Dermis blood vessel endothelial cell (primary cell): ENCODE measurements around the gene KPTN. TPM values are rescaled to one million over a fixed set of nuclear protein-coding genes. Genes with fewer than 3 reads are reported as not detected.

ENCODE experiments used
- DNase-seq: peaks from one replicate; pipeline ENCODE4 v3.0.0; 2010
- total RNA-seq: library from RNA; depleted of rRNA; stranded (reverse); fragments of >200 nt; gene quantifications from 2 replicates; pipeline ENCODE4 v1.2.3, GENCODE V29; 2014

The KPTN gene
- total RNA-seq = 4.3 and 6.7 TPM in 2 replicates

DNA sequence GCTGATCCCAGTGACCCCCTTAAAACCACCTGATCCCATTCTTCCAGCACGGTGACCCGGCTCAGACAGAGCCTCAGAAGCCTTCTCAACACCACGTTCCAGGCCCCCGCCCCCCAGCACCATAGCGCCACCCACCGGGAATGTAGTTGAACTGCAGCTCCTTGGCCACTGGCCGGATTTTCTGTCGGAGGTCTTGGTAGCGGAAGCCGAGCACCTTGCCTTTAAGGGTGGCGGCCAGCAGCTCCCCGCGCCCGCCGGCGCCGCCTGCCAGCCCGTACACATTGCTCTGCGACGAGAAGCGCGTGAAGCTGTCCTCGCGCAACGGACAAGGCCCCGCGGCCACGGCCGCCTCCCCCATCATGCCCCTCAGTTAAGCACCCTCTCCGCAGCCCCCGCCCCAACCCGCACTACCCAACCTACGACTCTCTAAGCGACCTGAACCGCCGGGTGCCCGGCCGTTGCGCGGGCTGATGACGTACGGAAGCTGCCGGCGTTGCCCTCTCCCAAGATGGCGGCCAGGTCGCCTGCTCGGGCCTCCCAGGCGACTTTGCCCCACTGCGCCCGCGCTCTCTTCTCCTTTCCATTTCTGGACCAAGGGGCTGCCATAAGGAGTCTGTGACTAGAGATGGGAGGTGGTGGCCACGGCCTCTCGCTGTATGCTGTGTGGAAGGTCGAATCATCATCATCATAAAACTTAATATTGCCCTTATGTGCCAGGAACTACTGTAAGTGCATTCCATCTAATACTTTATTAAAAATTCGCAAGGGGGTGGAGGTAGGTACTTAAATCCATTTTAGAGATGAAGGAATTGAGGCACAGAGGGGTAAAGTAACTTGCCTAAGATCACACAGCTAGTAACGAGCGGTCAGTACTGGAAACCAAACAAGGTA, at the start of gene KPTN:
TSS of gene KPTN (minus strand) at position 420 of the 891 bp plus-strand sequence. CDS start at position 361, 59 bp downstream.
- peak; percentile 94 for DNase-seq

DNA sequence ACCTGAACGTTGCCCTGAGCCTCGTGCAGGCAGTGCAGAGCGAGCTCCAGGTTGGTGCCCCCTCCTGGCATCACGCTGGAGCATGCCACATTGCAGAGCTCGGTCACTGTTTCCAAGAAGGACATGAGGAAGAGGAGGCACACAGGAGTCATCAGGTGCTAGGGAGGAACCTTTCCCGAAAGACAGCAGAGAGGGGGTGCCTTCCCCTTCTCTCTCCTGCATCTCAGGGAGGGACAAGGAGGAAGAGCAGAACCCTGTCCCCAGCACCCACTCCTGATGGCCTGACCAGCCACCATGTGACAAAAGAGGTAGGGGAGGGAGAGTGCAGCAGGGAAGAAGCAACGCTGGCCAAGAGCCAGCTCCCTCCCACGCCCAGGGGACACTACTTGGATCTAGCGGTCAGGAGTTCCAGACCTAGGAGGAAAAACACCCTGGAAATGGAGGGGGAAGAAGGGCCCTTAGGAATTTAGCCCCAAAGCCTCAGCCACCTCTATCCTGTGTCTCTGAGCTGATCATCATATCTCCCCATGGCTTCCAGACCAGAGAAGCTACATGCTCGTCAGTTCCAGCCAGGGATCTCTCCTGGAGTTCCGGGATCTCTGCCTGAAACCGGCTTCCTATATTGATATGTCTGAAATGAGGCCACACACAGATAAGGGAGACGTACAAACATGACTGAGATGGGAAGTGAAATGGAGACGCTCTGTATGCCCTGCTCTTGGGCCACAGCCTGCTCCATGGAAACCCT, 47.8 kb upstream of the KPTN start:
- no peak for DNase-seq

DNA sequence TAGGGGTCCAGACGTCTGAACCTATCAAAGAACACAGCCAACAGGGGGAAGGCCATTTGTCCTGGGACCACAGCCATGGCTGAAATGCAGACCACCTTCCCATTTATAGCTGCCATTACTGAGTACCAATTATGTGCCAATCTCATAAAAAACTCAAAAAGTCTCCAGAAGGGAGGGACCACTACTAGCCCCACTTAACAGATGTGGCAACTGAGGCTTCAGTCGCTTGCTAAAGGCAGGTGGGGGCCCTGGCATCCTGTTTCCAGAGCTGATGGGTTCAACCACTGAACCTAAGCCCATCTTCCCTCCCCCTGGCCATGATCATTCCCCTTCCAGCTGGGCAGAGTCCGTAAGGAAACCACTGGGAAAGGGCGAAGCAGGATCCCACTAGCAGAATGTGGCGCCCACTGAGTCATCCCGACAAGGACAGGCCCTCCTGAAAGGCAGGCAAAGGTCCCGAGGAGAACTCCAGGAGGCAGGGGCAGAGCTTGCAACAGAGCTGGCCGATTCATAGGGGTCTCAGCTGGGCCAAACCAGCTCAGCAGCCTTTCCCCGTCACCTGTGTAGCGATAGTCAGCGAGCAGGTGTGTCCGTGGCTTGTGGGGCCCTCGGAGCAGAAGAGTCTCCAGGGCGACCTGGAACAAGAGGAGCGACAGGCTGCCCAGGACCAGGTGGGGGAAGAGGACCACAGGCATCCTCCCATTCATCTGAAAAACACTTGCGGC, 45.2 kb upstream of the KPTN start:
- DNase-seq = no peak

DNA sequence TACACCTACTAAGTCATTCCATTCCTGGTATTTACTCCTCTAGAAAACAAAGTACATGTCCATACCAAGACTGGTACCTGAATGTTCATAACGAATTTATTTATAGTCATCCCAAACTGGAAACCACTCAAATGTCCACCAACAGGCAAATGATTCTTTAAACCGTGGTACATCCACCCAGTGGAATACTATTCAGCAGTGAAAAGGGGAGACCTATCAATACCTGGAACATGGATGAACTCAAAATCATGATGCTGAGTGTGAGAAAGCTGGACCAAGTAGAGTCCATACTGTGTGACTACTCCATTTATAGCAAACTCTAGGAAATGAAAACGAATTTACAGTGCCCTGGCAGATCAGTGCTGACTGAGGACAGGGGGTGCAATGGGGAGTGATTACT, 42.8 kb upstream of the KPTN start:
- DNase-seq = no peak

DNA sequence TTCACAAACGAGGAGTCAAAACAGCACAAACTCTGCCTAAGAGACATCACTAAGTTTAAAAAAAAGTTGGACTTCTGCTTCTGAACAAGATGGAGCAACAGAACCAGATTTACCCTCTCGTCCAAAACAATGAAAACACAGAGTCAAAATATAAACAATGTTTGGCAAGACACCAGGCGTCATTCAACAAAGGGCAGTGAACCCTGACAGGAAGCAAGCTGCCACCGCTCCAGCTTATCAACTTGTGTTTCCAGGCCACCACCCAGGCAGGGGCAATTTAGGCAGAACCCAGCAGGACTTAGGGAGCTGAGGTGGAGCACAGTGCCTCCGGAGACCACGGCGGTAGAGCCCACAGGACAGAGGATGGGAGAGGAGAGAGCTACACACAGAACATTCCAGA, 39.5 kb upstream of the KPTN start:
- DNase-seq = peak; percentile 70

DNA sequence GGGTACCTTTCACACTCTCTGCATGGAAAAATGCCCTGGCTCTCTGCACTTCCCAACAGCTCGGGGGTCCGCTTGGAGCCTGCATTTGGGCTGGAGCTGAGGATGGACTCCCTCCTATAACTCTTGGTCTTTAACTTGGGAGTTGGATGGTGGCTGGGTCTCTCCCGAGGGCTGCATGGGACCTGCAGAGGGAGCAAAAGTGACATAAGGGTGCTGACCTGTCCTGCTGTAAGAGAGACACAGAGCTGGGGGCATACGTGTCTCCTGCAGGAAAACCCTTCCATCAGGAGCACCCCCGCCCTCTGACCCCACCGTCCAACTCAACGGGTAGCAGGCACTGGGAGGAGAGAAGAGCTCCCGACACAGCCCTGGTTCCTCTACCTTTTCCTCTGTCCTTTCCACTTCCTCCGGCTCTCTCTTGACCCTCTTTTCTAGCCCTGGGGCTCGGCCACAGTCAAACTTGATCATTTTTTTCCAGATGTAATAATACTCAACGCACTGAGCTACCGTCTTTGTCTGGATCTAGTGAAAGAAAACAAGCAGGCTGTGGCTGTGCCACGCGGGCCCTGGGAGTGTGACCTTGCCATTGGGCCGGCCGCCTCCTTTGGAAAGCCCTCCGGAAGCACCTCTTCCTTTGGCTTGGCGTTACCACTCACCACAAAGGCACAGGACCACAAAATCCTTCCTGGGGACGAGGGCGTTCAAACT, 37.6 kb upstream of the KPTN start:
- DNase-seq = no peak

DNA sequence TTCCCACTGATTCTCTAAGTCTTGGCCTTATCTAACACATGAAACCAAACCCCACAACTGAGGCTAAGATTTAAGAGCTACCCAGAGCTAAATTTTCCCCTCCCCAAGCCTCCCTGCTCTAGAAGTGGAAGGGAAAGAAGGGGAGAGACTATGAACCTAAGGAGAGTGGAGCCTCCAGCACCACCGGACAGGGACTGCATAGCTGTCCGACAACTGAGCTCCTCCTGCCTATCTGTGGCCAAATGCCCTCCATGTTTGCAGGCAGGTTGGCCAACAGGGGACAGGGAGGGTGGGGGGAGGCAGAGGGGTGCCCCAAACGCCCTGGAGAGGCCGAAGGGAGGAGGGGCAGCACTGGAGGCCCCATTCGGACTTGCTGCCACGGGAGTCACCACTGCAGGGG, 36.8 kb upstream of the KPTN start:
- no peak for DNase-seq

DNA sequence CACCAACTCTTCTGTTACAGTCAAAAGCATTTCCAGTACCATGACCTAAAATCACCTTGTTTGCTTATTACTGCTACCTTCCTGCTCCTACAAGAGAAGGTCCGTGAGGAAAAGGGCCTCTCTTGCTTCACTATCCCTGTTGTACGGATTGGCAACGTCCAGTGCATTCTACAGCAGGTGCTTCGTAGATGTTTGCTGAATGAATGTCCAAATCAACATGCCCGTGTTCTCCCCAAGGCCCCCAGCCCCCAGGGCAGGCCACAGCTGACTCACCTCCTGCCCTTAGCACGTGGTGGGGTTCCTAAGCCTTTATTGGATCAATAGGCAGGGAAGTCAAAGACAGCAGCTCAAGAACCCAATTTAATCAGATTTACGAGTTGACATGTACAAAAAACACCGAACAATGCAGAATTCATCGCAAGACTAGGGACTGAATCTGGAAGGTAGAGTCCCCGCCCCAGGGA, 36.4 kb upstream of the KPTN start:
- DNase-seq = no peak

DNA sequence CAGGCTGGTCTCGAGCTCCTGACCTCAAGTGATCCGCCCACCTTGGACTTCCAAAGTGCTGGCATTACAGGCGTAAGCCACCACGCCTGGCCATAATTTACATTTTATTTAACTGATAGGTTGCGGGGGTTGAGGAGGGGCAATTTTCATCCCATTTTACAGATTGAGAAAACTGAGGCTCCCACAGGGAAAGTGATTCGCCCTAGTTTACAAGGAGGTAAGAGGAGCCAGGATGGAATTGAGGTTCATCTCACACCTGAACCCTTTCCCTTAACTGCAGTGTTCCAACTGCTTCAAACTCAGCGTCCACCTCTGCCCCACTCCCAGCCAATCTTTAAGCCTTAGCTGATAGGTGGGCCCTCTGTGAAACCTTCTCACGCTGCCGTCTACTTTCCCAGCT, 34.8 kb upstream of the KPTN start:
- DNase-seq = no peak

DNA sequence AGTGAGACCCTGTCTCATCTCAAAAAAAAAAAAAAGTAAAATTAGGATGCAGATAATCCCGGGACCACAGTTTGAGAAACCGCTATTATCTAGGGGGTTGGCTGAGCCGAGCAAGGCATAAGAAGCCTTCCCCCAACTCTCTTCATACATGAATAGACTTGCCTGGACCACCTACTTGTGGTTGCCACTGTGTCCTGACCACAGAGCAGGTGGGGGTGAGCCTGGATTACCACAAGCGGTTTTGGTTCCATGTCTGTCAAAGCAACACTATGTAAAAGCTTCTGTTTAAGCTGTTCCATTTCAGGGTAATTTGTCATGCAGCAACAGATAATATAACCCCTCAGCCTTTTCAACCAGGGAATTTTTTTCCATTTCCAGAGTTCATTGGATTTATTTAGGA, 34.1 kb upstream of the KPTN start:
- no peak for DNase-seq

DNA sequence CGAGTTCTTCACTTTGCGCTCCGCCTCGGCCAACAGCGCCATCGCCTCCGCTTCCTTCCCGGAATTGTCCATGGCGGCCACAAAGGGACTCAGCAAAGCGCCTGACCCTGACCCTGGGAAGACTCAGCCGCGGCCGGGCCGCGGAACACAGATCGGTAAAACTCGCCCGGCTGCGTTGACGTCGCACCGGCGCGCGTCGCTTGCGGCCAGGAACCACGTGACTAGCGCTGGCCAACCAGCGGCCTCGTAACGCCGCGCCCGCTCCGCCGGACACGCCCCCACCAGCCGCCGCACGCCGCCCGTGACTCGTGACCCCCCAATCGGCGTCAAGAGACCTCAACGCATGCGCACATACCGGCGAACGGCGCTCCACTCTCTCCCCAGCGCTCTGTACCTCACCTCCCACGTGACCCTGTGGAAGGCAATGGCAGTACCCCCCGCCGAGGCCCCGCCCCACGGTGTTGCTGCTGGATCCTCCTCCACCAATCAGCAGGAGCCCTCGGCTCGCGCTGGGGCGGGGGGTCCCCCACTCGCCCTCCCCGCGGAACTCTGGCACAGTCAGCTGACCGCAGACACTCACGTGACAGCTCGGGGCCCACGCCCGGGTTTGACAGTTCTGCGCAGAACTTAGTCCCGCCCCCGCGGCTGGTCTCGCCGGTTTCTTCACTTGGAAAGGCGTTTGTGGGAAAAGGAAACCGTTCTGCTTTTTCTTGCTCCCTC, 31.0 kb upstream of the KPTN start, which contains the start of gene NAPA:
TSS of gene NAPA (minus strand) at position 195 of the 720 bp plus-strand sequence. CDS start at position 72, 123 bp downstream.
- DNase-seq = peak; percentile 100

DNA sequence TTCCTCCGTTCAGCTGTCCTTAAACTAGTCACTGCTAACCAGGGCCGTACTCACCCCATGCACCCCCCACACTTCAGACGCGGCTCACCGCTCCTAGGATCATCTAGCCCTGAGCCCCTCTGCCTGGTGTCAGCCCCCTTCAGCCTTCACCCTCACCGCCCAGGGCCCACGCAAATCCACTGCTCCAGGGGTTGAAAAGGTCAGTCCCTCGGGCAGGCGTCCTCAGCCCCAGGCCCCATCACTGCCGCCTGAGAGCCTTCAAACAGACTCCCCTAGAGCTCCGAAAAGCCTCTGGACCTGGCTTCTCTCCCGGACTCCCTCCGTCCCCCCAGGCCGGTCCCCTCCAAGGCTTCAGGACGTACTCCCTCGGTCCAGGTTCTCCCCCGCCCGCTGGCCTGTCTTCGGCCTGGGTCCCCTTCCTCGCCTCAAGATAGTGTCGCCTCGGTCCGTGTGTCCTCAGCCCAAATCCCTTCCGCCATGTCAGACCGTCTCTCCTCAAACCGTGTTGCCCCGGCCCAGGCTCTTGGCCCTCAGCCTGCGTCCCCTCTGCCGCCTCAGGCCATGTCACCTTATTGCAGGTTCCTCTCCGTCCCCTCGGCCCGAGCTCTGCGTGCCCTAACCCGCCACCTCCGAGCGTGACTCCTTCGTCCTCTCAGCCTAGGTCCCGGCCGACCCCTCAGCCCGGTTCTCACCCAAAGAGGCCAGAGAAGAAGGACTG, 30.3 kb upstream of the KPTN start:
- DNase-seq = no peak

DNA sequence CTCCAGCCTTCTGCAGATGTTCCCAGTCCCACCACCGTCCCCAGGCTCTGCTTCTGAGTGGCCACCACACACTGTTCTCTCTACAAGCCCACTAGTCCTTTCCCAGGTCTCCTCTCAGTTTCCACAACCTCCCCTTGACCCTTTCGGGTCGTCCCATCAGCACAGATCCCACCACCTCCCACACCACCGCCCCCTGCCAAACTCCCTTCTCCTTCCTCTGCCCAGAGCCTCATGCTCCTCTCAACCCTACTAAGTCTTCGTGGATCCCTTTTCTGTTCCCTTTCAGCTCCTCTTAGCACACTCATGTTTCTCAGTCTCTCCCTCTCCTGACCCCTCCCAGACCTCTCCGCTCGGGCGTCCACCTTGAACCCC, 28.9 kb upstream of the KPTN start:
- no peak for DNase-seq

DNA sequence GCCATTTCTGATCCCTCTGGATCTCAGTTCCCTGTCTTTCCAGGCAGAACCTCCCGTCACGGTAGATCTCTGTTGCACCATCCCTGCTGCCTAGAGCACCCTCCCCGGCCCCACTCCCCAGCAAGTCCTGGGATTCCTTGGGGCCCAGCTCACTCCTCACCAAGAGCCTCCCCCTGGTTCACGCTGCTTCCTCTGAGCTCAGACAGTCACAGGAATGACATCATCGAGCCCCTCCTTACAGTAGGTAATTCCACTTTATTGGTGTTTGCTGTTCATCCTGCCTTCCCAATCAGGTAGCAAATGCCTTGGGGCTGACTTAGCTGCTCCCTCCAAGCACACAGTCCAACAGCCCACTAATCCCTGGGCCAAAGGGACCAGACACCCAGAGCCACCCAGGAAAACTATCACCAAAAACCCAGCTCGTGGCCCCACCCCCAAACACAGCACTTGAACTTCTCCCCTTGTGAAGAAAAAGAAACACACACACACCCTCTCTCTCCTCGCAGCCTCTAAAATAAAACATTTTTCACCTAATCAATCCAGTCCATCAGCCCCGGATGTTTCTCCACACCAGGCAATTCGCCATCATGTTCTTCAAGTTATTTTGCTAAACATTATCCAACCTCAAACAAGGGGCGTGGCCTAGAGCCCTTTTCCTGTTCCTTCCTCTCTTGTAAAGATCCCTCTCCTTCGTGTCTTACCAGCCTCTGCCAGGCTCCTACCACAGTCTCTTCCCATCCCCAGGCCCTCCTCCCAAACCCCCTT, 28.3 kb upstream of the KPTN start:
- DNase-seq = no peak

DNA sequence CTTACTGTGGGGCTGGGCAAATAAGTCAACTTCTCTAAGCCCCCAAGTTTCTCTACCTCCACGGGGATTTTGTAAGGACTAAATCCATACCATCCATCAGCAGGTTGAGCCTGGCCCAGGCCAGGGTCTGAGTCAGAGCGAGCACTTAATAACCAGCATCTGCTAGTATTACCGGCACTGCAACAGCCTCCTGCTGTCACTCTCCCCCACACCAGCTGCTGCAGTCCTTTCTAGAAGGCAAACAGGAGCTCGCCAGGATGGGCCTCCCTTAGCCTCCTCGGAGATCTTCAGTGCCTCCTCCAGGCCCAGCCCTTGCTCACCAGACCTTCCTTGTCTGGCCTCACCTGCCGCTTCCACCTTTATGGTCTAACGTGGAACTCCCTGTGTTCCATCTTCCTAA, 27.7 kb upstream of the KPTN start:
- no peak for DNase-seq

DNA sequence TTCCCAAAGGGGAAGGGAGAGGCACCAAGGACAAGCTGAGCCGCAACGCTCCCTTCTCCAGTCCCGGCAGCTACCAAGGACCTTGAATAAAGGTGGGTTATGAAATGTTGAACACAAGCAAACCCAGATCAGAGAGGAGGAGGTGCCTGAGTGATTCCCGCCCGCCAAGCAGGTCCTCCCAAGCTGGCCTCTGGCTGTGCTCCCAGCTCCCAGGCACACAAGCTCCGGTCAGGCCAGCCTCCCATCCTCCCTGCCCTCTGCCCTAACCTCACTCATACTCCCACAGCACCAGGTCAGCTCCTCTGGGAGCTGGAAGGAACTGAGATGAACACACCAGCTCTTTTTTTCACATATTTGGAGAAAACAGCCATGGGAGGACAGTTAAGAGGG, 27.1 kb upstream of the KPTN start:
- no peak for DNase-seq

DNA sequence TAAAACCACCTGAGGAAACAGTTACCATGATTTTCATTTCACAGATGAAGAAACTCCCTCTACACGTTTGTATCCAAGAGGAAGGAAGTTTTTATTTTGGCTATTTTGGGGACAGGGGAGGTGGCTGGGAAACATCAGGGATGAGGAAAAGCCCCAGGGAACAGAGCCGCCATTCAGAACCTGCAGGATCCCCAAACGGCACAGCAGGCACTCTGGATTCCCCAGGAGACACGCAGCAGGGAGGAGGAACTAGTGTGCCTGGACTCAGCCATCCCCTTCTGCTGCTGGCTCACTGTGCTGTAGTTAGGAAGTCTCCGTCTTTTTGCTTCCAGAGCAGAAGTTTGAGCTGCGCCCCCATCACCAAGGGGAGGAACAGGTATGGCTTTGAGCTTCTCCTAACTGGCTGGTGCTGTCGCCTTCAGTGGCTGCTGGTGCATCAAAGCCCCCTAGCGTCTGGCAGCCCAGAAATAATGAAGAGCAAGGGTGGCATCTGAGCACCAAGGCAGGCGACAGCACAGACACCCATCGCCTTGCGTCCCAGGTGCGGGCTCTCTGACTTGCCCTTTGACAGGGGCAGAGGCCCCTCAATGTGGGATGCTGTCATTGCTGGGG, 26.6 kb upstream of the KPTN start:
- DNase-seq = no peak

DNA sequence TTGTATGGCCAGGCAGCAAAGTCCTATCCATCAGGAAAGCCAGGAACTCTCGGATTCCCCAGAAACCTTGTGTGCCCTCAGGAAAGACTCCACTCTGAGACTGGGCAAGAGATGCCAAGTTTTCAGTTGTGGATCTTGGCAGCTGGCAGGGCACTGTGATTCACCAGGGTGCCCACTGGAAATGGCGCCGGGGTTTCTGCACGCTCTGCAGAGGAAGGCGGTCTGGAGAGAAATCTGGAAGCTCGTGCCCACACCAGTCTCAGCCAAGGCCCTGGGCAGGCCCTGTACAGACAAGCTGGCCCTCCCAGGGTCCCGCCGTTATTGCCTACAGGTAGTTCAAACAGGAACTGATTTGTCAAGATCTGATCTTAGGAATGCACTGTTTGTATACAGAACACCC, 26.0 kb upstream of the KPTN start:
- DNase-seq = peak; percentile 51

DNA sequence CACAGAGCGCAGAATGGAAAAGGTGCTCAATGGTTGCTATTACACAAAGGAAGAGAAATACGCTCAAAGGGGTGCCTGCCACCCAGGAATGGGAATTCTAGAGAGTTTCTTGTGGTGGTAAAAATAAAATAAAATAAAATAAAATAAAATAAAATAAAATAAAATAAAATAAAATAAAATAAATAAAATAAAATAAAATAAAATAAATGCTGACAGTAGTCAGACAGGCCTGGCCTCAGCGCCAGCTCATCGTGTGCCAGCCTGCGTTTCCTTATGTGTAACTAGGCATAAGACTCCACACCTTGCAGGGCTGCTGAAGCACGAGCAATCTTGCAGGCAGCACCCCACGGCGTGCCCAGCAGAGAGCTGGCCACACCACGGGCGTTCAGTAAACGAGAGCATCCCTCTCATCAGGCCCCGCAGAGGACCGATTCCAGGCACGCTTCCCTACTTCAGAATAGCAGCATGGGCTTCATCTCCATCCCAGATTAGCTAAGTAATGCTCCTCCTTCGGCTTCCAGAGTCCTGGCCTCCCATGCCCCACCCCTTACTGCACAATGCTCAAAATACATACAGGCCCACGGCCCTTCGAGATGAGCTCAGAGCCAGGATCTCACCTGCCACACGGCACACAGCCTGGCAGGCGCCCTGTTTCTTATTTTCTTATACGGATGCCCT, 25.3 kb upstream of the KPTN start:
- no peak for DNase-seq
